Measurements from ENCODE around the gene USP38. TPM values are rescaled to one million over a fixed set of nuclear protein-coding genes. Genes with fewer than 3 reads are reported as not detected.
A peak's percentile ranks its signal among the peaks of the same experiment; 100 is the strongest.

Gene USP38
- total and polyA plus RNA-seq, 3 donors from 2014 or later: 21.2 to 23.8 (median 22.9) TPM

DNA sequence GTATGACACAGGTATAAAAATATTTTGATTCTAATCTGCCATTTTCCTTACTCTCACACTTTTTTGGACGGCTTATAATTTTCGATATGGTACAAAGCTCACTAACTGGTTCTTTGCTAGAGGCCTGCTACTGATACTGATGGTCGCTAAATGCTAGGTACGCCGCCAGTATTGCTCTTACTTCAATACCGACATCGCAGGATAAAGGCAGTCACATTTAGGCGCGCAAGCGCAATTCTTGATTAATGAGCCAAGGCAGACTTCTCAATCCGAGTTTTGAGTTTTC is 557 bp upstream of the USP38 start:
- DNase-seq: no peak
- no peaks in the 10 kb centered on the region for H3K27me3 ChIP-seq
- TF ChIP-seq POLR2A (IDR thresholded peaks at IDR 0.05) (no peak), CTCF (IDR thresholded peaks at IDR 0.05) (no peak)
- H3K27ac ChIP-seq: peak overlapping the region; percentile 92 to 95
- intact Hi-C loops (cut with DNase I; ENCODE audit: low total_unique reads): no loop called here
- no peaks in the 10 kb centered on the region for H3K9me3 ChIP-seq
- peak overlapping the region; percentile 92 to 97 for H3K4me3 ChIP-seq
- H3K36me3 ChIP-seq (ENCODE audit: low read depth, missing control alignments): no peaks in the 10 kb centered on the region
- 0% methylated on average over 11 of the region's 11 CpGs for WGBS, 2 donors
- H3K4me1 ChIP-seq: peaks cover 18% of the 10 kb centered on the region

GRCh38 chr4:143185253-143186107 is 763 bp downstream of the USP38 start:
- no peak for TF ChIP-seq CTCF (IDR thresholded peaks at IDR 0.05)
- no peak for TF ChIP-seq POLR2A (IDR thresholded peaks at IDR 0.05)
- Histone ChIP-seq H3K4me1 (peaks cover 20% of the 10 kb centered on the region), H3K4me3 (peak overlapping the region; percentile 92 to 97), H3K27ac (peak overlapping the region; percentile 92 to 95), H3K27me3 (no peaks in the 10 kb centered on the region), H3K9me3 (no peaks in the 10 kb centered on the region), H3K36me3 (ENCODE audit: low read depth, missing control alignments) (no peaks in the 10 kb centered on the region)
- DNase-seq: peak; percentile 44
- 1% methylated on average over 12 to 37 of the region's 50 CpGs for WGBS, 2 donors
- intact Hi-C loops (cut with DNase I; ENCODE audit: low total_unique reads): no loop called here

GRCh38 chr4:143186212-143186611 is 1.5 kb downstream of the USP38 start:
- intact Hi-C loops (cut with DNase I; ENCODE audit: low total_unique reads): no loop called here
- Histone ChIP-seq H3K4me3 (peak overlapping the region; percentile 92 to 97), H3K4me1 (peaks cover 20% of the 10 kb centered on the region), H3K36me3 (ENCODE audit: low read depth, missing control alignments) (no peaks in the 10 kb centered on the region), H3K27me3 (no peaks in the 10 kb centered on the region), H3K27ac (peak overlapping the region in 1 of 2 donors; percentile 14), H3K9me3 (no peaks in the 10 kb centered on the region)
- TF ChIP-seq CTCF (IDR thresholded peaks at IDR 0.05) (no peak), POLR2A (IDR thresholded peaks at IDR 0.05) (no peak)
- 1 to 3% methylated on average over 6 of the region's 6 CpGs for WGBS, 2 donors
- no peak for DNase-seq

- Histone ChIP-seq H3K36me3 (ENCODE audit: low read depth, missing control alignments) (no peaks in the 10 kb centered on the region), H3K4me3 (peak overlapping the region; percentile 92 to 97), H3K27ac (peak overlapping the region in 1 of 2 donors; percentile 14), H3K27me3 (no peaks in the 10 kb centered on the region), H3K4me1 (peaks cover 20% of the 10 kb centered on the region), H3K9me3 (no peaks in the 10 kb centered on the region)
- no peak for TF ChIP-seq CTCF (IDR thresholded peaks at IDR 0.05)
- TF ChIP-seq POLR2A (IDR thresholded peaks at IDR 0.05): no peak
- no peak for DNase-seq
- intact Hi-C loops (cut with DNase I; ENCODE audit: low total_unique reads): no loop called here
- WGBS, 2 donors: 2 to 4% methylated on average over 7 of the region's 7 CpGs
These were observed 1.9 kb downstream of the USP38 start for GRCh38 chr4:143186649-143187048.
